Measurements from ENCODE around the gene LRRC4C. TPM values are rescaled to one million over a fixed set of nuclear protein-coding genes. Genes with fewer than 3 reads are reported as not detected.

LRRC4C gene
- total and polyA plus RNA-seq, 12 donors, result 0.15 to 0.93 (median 0.40) TPM

GRCh38 chr11:41047229-41047628 lies 412.2 kb downstream of the LRRC4C start:
- Histone ChIP-seq H3K36me3 (no peaks in the 10 kb centered on the region), H3K27ac (no peak overlapping the region), H3K9me3 (peaks cover 0 to 7% (median 0%) of the 10 kb centered on the region in 11 donors), H3K4me3 (no peak overlapping the region), H3K27me3 (no peaks in the 10 kb centered on the region), H3K4me1 (no peaks in the 10 kb centered on the region)
- intact Hi-C loops (cut with DNase I), result no loop called here
- TF ChIP-seq, protein P1, sequence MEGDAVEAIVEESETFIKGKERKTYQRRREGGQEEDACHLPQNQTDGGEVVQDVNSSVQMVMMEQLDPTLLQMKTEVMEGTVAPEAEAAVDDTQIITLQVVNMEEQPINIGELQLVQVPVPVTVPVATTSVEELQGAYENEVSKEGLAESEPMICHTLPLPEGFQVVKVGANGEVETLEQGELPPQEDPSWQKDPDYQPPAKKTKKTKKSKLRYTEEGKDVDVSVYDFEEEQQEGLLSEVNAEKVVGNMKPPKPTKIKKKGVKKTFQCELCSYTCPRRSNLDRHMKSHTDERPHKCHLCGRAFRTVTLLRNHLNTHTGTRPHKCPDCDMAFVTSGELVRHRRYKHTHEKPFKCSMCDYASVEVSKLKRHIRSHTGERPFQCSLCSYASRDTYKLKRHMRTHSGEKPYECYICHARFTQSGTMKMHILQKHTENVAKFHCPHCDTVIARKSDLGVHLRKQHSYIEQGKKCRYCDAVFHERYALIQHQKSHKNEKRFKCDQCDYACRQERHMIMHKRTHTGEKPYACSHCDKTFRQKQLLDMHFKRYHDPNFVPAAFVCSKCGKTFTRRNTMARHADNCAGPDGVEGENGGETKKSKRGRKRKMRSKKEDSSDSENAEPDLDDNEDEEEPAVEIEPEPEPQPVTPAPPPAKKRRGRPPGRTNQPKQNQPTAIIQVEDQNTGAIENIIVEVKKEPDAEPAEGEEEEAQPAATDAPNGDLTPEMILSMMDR (IDR thresholded peaks at IDR 0.05), result no peak
- no peak for ATAC-seq
- no peak for DNase-seq

- 72 to 77% methylated on average over 5 of the region's 5 CpGs for WGBS, 2 donors
- H3K36me3 ChIP-seq, result no peaks in the 10 kb centered on the region
- DNase-seq, result no peak
- TF ChIP-seq, protein P1 (IDR thresholded peaks at IDR 0.05), result no peak
- no peak overlapping the region for H3K4me3 ChIP-seq
- H3K4me1 ChIP-seq, result no peaks in the 10 kb centered on the region
- no peaks in the 10 kb centered on the region for H3K27me3 ChIP-seq
- H3K9me3 ChIP-seq, result peaks cover 0 to 5% (median 0%) of the 10 kb centered on the region in 11 donors
- ATAC-seq, result no peak
- intact Hi-C loops (cut with DNase I), result no loop called here
- H3K27ac ChIP-seq, result no peak overlapping the region
These were observed 414.2 kb downstream of the LRRC4C start for GRCh38 chr11:41045266-41045665.

DNA sequence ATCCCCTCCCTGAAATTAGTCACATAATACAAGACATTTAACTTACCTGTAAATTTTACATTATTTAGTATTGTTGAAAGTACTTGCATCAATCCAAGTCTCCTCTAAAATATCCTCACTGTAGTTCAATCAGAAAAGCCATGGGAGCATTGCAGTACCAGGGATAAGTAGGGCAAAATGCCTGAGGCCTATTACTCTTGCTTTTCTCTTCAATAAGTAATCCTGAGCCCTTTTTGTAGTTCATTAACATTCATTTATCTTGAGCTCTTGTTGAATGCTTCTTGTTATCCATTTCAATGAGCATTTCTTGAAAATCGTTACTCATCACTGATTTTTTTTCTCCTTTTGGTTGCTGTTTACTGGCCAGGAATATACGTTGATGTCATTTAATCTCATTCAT lies 414.7 kb downstream of the LRRC4C start:
- peaks cover 0 to 3% (median 0%) of the 10 kb centered on the region in 11 donors for H3K9me3 ChIP-seq
- H3K27me3 ChIP-seq, result no peaks in the 10 kb centered on the region
- TF ChIP-seq, protein P1 (IDR thresholded peaks at IDR 0.05), result no peak
- H3K36me3 ChIP-seq, result no peaks in the 10 kb centered on the region
- no peak overlapping the region for H3K27ac ChIP-seq
- H3K4me1 ChIP-seq, result no peaks in the 10 kb centered on the region
- no peak for ATAC-seq
- intact Hi-C loops (cut with DNase I), result no loop called here
- no peak for DNase-seq
- WGBS, 2 donors, result 52 to 65% methylated on average over 2 of the region's 2 CpGs
- no peak overlapping the region for H3K4me3 ChIP-seq

DNA sequence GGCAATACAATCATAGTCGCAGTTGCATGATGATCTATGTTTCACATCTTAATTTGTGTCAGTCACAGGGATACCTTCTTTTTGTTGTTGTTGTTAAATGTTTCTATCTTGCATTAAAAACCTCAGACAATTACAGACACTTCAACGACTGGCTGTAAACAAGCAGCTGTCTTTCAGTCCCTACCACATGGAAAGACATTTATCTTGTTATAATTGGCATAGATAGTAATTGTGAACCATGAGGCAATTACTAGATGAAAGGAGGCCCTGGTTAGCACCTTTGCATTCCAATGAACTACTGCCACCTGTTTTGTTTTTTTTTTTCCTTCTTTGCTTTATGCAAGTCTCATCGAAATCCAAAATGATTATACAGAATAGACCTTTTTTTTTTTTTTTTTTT lies 416.8 kb downstream of the LRRC4C start:
- TF ChIP-seq, protein P1 (IDR thresholded peaks at IDR 0.05), result no peak
- WGBS, 2 donors, result 69 to 70% methylated on average over 3 of the region's 3 CpGs
- H3K27me3 ChIP-seq, result no peaks in the 10 kb centered on the region
- no peak overlapping the region for H3K4me3 ChIP-seq
- DNase-seq (no peak), ATAC-seq (no peak)
- H3K9me3 ChIP-seq, result peaks cover 0 to 4% (median 0%) of the 10 kb centered on the region in 11 donors
- no peak overlapping the region for H3K27ac ChIP-seq
- no peaks in the 10 kb centered on the region for H3K36me3 ChIP-seq
- no peaks in the 10 kb centered on the region for H3K4me1 ChIP-seq
- intact Hi-C loops (cut with DNase I), result no loop called here
